ENCODE data around the gene CRYGD. TPM values are rescaled to one million over a fixed set of nuclear protein-coding genes. Genes with fewer than 3 reads are reported as not detected.
A peak's percentile ranks its signal among the peaks of the same experiment; 100 is the strongest.
"Not testable (repeated sequence)": the region's sequence is repeated elsewhere in the genome, so short reads cannot be mapped to it uniquely, and the experiment has no call there.

CRYGD gene
- total RNA-seq, 1 experiment from 2014 or later: not detected

- no peak for DNase-seq (ENCODE audit: extremely low read depth, low read depth)
Observed at GRCh38 chr2:208134928-208135586, 10.7 kb upstream of the CRYGD start.

GRCh38 chr2:208130712-208131110 lies 6.4 kb upstream of the CRYGD start:
- DNase-seq (ENCODE audit: extremely low read depth, low read depth): no peak

DNA sequence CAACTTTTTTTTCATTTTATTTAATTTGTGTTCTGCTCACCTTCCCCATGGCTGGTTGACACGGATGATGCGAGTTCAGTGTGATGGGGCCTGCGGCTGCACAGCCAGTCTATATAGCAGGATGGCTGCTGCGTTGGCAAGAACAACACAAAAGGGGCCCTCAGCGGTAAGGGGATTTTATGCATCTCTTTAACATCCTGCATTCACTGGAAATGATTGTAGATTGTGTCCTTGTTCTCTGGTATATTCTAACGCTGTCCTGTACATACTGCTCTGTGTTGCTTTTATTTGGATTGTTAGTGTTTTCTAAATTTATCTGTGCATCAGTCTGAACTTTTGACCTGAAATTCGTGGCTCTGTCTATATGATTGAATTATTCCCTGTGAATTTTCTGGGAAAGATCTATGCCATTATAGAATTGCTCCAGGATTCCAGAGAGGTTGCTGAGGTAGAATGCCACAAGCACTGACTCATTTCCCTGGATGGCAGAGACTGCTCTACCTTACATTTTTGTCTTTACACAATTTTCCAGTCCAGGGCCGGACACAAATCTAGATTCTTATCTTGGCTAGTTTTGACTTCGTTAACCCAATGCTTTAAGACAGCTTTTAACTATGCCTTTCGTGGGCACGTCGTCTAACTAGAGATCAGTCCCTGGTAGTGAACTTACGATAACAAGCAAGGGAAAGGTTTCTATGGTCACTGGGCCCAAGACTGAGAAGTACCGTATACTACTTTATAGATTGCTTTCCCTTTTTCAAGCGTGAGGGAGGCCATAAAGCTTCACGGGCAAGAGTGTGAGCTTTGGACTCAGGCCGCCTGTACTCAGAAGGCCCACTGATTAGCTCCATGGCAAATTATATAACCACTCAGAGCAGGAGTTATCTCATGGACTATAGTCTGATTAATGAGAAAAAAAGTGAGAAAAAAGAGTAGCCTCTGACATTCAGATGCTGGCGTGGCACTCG lies 5.7 kb upstream of the CRYGD start, which contains the start of gene CRYGC:
Gene CRYGC, minus strand, starts transcription at position 85 of the 968 bp plus-strand sequence. Its CDS starts 36 bp downstream, at position 49.
- no peak for DNase-seq (ENCODE audit: extremely low read depth, low read depth)

DNA sequence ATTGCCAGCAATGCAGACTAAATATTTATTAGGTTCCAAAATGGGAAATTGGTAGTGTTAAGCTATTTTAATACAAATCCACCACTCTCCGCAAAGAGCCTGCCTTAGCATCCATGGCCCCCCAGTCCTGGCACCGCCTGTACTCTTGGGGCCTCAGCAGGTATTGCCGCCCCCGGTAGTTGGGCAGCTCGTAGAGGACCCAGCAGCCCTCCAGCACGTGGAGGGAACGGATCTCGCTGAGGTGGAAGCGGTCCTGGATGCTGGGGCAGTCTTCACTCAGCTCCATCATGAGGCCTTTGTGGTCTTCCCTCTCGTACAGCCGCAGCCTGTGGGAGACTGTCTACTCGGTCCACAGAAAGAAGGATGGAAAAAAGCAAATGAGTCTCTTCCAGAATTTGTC lies 3.8 kb upstream of the CRYGD start:
- DNase-seq (ENCODE audit: extremely low read depth, low read depth): no peak

DNA sequence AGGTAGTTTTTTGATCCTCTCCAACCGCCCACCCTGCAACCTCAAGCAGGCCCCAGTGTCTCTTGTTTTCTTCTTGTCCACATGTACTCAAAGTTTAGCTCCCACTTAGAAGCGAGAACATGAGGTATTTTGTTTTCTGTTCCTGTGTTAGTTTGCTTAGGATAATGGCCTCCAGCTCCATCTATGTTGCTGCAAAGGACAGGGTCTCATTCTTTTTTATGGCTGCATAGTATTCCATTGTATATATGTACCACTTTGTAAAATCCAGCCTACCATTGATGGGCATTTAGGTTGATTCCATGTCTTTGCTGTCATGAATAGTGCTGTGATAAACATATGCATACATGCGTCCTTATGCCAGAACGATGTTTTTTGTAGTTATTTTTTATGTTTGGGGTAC lies 2.8 kb upstream of the CRYGD start:
- no peak for DNase-seq (ENCODE audit: extremely low read depth, low read depth)

DNA sequence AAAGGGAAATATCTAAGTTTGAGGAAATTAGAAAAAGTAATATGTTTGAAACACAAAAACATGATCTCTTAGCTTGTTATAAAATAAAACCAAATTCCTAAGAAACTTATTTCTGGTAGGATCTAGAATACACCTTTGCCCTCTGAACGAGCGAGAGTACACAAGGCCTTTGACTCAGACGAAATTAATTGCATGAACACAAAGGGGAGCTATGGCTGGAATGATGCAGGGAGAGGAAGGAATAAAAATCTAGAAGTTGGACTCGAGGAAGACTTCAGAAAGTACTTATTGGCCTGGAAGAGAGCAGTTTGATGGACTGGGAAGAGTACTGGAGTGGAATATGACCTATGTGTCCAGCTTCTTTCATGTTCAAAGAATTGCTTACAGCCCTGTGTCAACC lies 927 bp upstream of the CRYGD start:
- DNase-seq (ENCODE audit: extremely low read depth, low read depth): no peak

DNA sequence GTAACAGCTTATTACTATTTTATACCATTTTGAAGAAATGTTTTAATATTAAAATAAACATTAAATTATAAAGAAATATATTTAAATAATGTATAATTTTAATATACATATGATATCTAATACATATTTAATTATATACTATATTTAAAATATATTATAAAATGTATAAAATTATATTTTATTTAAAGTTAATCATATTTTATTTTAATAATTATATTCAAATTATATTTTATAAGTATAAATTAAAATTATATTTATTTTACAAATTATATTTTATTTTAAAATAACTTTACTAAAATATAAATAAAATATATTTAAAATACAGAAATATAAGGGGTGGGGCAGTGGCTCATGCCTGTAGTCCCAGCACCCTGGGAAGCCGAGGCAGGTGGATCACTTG lies 2.1 kb downstream of the CRYGD start:
- DNase-seq (ENCODE audit: extremely low read depth, low read depth): no peak

DNA sequence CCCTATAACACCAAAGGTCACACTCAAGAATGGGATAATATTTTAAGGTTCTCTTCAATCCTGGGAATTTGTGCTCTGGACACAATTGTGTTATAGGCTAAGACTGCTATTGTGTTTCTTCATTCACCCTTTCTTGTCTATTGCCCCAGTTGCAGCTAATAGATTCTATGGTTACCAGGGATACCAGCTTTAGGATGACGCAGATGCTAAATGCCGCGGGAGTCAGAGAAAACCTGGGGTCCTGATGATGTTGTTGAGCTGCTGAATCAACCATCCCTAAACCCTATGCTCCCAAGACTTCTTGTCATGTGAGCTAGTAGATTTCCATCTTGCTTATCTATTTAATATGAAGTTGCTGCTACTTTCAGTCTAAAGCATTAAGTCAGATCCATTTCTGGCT lies 5.4 kb downstream of the CRYGD start:
- no peak for DNase-seq (ENCODE audit: extremely low read depth, low read depth)

DNA sequence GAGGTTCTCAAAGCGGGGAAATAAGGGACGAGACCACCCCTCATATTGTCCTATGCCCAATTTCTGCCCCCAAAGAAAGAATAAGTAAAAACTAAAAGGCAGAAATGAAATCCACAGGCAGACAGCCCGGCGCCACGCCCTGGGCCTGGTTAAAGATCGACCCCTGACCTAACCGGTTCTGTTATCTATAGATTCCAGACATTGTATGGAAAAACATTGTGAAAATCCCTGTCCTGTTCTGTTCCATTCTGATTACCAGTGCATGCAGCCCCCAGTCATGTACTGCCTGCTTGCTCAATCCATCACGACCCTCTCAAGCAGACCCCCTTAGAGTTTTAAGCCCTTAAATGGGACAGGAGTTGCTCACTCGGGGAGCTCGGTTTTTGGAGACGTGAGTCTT lies 6.9 kb downstream of the CRYGD start:
- not testable (repeated sequence) for DNase-seq (ENCODE audit: extremely low read depth, low read depth)

DNA sequence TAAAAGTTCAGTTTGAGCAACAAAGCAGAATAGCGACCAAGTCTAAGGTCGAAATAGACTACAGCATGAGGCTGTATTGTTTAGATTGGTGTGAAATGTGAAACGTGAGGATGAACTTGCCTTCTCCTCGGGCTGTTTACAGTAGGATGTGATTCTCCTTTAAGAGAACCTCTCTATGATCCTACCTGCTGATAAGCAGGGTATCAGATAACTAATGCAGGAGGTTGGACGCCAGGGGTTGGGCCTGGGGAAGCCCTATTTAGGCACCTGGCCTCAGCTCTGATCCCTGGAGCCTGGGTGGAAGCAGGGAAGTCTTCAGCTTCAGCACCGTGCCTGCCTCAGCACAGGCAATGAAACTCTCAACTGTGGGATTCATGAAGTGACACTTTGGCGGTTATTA lies 11.4 kb downstream of the CRYGD start:
- DNase-seq (ENCODE audit: extremely low read depth, low read depth): no peak

DNA sequence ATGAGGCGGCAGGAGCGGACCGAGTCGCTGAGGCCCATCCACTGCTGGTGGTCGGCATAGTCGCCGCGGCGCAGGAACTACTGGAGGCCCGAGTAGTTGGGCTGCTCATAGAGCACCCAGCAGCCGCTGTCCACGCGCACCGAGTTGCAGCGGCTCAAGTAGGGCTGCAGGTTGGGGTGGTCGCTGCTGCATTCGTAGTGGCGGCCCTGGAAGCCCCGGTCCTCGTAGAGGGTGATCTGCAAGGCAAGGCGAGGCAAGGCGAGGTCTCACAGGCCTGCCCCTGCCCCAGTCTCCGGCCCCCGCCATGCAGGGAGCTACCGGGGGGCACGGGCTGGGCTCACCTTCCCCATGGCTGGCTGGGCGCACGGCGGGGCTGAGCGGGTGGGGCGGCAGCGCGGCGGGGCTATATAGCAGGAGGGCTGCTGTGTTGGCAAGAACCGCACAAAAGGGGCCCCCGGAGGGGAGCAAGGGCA lies 12.0 kb downstream of the CRYGD start:
- DNase-seq (ENCODE audit: extremely low read depth, low read depth): not testable (repeated sequence)

GRCh38 chr2:208103616-208104015 lies 20.7 kb downstream of the CRYGD start:
- DNase-seq (ENCODE audit: extremely low read depth, low read depth): no peak

DNA sequence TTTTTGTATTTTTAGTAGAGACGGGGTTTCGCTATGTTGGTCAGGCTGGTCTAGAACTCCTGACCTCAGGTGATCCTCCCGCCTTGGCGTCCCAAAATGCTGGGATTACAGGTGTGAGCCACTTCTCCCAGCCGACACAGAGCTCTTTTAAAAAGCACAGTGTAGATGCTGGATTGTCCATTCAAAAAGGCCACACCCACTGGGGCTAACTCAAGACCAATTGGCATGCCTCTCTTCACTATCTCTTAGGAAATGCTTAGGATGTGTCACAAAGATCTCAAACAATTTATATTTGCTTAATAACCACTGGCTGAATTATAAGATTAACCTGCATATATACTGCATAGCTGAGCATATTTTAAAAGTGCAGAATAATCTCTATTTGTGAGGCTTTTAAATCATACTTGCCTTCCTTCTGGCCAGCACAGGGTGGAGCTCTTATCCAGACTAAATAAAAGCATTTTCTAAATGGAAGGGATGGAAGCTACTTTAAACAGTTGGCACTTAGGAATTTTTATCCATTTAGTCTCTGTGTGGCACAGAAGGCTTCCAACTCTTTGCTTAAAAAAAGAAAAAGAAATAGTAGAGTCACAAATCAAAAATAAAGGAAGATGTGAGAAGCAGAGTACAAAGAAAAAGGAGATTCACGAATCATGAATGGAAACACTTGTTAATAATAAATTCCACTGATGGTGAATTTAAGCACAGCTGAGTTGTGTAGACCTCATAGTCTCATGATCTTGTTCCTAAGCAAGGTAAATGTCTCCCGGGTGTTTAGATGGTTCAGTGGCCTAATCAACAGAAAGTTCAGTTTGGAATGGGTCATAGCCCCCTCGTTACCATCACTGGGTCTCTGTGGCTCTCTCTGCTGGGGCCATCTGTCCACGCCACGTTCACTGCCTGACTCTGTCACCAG lies 22.4 kb downstream of the CRYGD start:
- peak; percentile 27 for DNase-seq (ENCODE audit: extremely low read depth, low read depth)

DNA sequence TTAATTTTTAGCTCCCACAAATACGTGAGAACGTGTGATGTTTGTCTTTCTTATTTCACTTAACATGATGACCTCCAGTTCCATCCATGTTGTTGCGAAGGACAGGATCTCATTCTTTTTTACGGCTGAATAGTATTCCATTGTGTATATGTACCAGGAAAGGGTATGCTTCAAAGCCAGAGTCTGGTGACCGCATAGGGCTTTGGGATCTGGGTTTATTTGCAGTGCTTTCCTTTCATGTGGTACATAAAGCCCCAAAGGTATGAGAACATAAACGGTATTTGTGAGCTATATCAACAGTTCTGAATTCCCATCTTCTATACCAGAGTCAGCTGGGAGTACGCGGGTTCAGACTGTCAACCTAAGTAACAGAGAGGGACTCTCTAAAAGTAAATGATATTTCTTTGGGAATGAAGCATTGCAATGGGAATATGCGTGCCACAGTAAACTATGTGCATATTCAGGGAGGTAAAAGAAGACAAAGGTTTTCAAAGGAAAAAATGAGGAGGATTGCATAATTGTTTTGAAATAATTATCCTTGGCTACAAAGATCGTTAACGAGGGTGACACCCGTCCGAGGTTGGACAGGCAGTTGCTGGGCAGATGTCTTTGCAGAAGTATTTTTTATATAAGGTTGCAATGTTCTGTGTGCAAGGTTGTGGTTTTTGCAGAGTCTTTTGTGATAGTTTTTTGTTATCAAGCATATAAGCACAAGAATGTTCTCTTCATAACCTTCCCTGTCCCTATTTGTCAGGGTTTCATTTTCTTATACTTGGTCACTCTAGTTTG lies 24.4 kb downstream of the CRYGD start:
- no peak for DNase-seq (ENCODE audit: extremely low read depth, low read depth)

DNA sequence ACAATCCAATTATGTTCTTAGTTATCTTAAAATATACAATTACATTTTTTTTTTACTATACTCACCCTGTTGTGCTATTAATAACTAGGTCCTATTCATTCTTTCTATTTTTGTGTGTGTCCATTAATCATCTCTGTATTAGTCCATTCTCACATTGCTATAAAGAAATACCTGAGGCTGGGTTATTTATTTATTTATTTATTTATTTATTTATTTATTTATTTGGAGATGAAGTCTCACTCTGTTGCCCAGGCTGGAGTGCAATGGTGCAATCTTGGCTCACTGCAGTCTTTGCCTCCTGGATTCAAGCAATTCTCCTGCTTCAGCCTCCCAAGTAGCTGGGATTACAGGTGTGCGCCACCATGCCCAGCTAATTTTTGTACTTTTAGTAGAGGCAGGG lies 25.6 kb downstream of the CRYGD start:
- not testable (repeated sequence) for DNase-seq (ENCODE audit: extremely low read depth, low read depth)

DNA sequence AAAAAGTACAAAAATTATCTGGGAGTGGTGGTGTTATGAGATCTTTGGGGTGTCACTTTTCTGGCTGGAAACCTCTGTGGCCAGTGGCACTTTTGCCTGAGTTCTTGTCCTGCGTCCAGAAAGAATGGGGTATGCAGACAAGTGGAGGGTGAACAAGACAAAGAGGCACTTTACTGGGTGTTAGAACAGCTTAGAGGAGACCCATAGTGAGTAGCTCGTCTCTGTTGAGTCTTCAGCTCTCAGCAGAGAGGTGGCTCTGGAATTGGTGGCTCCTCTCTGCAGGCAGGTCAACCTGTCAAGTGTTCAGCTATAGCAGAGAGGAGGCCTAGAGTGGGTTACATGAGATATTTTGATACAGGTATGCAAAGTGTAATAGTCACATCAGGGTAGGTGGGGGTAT lies 26.1 kb downstream of the CRYGD start:
- DNase-seq (ENCODE audit: extremely low read depth, low read depth): no peak

- no peak for DNase-seq (ENCODE audit: extremely low read depth, low read depth)
Observed at GRCh38 chr2:208097801-208098200, 26.5 kb downstream of the CRYGD start.

DNA sequence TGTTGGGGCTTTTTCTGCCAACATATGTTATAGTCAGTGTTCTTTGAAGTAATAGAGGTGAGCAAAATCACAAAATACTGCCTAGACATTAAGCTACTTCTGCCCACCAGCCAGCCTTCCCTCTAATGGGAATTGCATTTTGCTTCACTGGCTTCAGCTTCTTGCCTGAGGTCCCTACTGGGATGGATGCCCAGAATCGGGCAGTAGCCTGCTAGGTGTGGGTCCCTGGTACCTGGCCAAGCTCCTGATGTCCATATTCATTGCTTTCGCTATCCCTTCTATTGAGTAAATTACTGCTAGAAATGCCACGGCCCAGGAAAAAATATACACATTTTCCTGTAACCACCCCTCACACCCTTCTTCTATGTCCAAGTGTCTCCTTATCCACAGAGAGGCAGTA lies 27.0 kb downstream of the CRYGD start:
- DNase-seq (ENCODE audit: extremely low read depth, low read depth): no peak

DNA sequence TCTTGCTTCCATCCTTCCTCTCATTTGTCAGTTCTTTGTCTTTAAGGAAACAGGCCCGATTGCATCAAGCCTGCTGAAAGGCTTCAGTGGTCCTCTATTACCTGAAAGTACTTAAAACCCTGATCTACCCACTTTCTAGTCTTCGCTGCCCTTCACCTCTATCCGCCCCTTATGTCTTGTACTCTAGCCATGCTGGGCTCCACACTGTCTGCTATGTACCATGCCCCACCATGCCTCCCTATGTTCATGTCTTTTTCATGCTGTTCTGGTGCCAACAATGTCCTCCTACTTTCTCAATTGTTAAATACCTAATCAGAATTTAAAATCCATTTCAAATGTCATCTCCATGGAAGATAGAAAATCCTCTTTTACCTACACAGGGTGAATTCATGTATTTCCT lies 28.2 kb downstream of the CRYGD start:
- DNase-seq (ENCODE audit: extremely low read depth, low read depth): no peak

- no peak for DNase-seq (ENCODE audit: extremely low read depth, low read depth)
Observed at GRCh38 chr2:208093128-208093527, 31.2 kb downstream of the CRYGD start.
